Keratinocyte (primary cell): ENCODE measurements around the gene GPC5. TPM values are rescaled to one million over a fixed set of nuclear protein-coding genes. Genes with fewer than 3 reads are reported as not detected.

Experiments used
- DNase-seq: peaks from one replicate; pipeline ENCODE4 v3.0.0-alpha.2; 2011; ENCODE audit warnings: low read depth, missing footprints, low spot score
- FAIRE-seq: peaks from 2 replicates; lab custom pipeline; 2011; peaks lifted over from hg19 to GRCh38; lab: Jason Lieb, UNC
- H2AFZ ChIP-seq: 2 replicates; pipeline ENCODE4 v1.6.0; 2012; ENCODE audit warnings: low read length, control low read depth, inconsistent platforms; ENCODE audit not compliant: control insufficient read depth
- H3K27ac ChIP-seq: 2 replicates; pipeline ENCODE4 v1.5.1; 2011; ENCODE audit warnings: low read length; ENCODE audit not compliant: control insufficient read depth, insufficient read depth
- H3K27me3 ChIP-seq: 3 replicates; pipeline ENCODE4 v1.6.0; 2011; ENCODE audit warnings: low read length; ENCODE audit not compliant: control insufficient read depth, insufficient read depth; ENCODE audit errors: extremely low read depth
- H3K36me3 ChIP-seq, 2 experiments: 2 replicates in 1 of 2; 3 replicates in 1 of 2; pipeline ENCODE4 v1.5.1; 2011; ENCODE audit warnings: low read length in 2 of 2, mild to moderate bottlenecking in 1 of 2; ENCODE audit not compliant: control insufficient read depth in 2 of 2, insufficient read depth in 2 of 2; ENCODE audit errors: extremely low read depth in 1 of 2
- H3K4me1 ChIP-seq: 3 replicates; pipeline ENCODE4 v1.5.1; 2011; ENCODE audit warnings: low read length; ENCODE audit not compliant: control insufficient read depth, insufficient read depth; ENCODE audit errors: extremely low read depth
- H3K4me2 ChIP-seq: 3 replicates; pipeline ENCODE4 v1.6.0; 2011; ENCODE audit warnings: low read depth, low read length; ENCODE audit not compliant: control insufficient read depth, insufficient read depth; ENCODE audit errors: extremely low read depth
- H3K4me3 ChIP-seq, 3 experiments: fragments of 200-600 bp in 1 of 3; sonication (generic) in 1 of 3; 2 replicates in 2 of 3; 3 replicates in 1 of 3; pipeline ENCODE4 v1.5.1; 2011 to 2016; ENCODE audit warnings: low read length in 3 of 3, mild to moderate bottlenecking in 3 of 3, control low read depth in 2 of 3, inconsistent platforms in 1 of 3, low read depth in 1 of 3, mixed read lengths in 1 of 3, mixed run types in 1 of 3, moderate library complexity in 1 of 3; ENCODE audit not compliant: control insufficient read depth in 2 of 3, insufficient read depth in 2 of 3; ENCODE audit errors: extremely low read depth in 1 of 3
- H3K79me2 ChIP-seq: 2 replicates; pipeline ENCODE4 v1.6.0; 2012; ENCODE audit warnings: low read length; ENCODE audit not compliant: control insufficient read depth, insufficient read depth
- H3K9ac ChIP-seq: 3 replicates; pipeline ENCODE4 v1.6.0; 2011; ENCODE audit warnings: low read length; ENCODE audit not compliant: control insufficient read depth, insufficient read depth; ENCODE audit errors: extremely low read depth
- H3K9me1 ChIP-seq: 3 replicates; pipeline ENCODE4 v1.6.0; 2011; ENCODE audit warnings: low read length; ENCODE audit not compliant: control insufficient read depth, insufficient read depth; ENCODE audit errors: extremely low read depth
- H3K9me3 ChIP-seq: 2 replicates; pipeline ENCODE4 v1.5.1; 2012; ENCODE audit warnings: low read depth, low read length; ENCODE audit not compliant: control insufficient read depth
- H4K20me1 ChIP-seq: 3 replicates; pipeline ENCODE4 v1.6.0; 2011; ENCODE audit warnings: low read length; ENCODE audit not compliant: control insufficient read depth, insufficient read depth; ENCODE audit errors: extremely low read depth
- EZH2 ChIP-seq: IDR thresholded peaks from one replicate; pipeline ENCODE4 v1.6.1; 2012; ENCODE audit warnings: inconsistent platforms, mild to moderate bottlenecking, low read length, moderate library complexity
- dilution Hi-C: fragments of 300-500 bp; cut with MboI; formaldehyde crosslinking; loops from one replicate; pipeline ENCODE4 v1.7.0; 2020; ENCODE audit warnings: low sequenced_read_pairs; ENCODE audit not compliant: extremely low pct_ligation_motif_present
- polyA plus RNA-seq, 5 experiments: library from polyadenylated mRNA; depleted of rRNA in 3 of 5; stranded (reverse) in 3 of 5; stranded (forward) in 1 of 5; unstranded in 1 of 5; fragments of >200 nt; gene quantifications; 1 replicate in 1 of 5; 2 replicates in 3 of 5; 3 replicates in 1 of 5; pipeline versions ENCODE4 v1.2.1 to v1.2.3, GENCODE V29; 2011 to 2012; ENCODE audit warnings: missing spikeins in 2 of 5, low read depth in 1 of 5, low replicate concordance in 1 of 5
- TF ChIP-seq, protein P1 (sequence below), 3 experiments: IDR thresholded peaks in 1 of 3; conservative IDR thresholded peaks in 1 of 3; optimal IDR thresholded peaks in 1 of 3; 2 replicates in 2 of 3; 3 replicates in 1 of 3; pipeline versions ENCODE3 to v1.5.1; 2011; ENCODE audit warnings: low read length in 3 of 3, mild to moderate bottlenecking in 3 of 3, moderate library complexity in 2 of 3, control low read depth in 1 of 3, inconsistent platforms in 1 of 3; ENCODE audit not compliant: insufficient read depth in 2 of 3; ENCODE audit errors: extremely low read depth in 1 of 3

Gene GPC5
- polyA plus RNA-seq, 1 donor (not counting 4 experiments of a cell fraction or from before 2014, with no cell fraction given): 0.10 TPM

DNA sequence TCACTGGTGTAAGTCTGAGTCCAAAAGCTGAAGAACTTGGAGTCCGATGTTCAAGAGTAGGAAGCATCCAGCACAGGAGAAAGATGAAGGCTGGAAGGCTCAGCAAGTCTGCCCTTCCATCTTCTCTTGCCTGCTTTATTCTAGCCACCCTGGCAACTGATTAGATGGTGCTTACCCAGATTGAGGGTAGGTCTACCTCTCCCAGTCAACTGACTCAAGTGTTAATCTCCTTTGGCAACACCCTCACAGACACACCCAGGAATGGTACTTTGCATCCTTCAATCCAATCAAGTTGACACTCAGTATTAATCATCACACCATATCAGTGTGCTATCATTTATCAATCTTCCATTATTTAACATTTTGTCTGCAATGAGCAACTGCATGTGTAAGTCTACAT is 223.5 kb downstream of the GPC5 start:
- Histone ChIP-seq H3K36me3 (no peaks in the 10 kb centered on the region), H4K20me1 (no peaks in the 10 kb centered on the region), H3K27ac (no peak overlapping the region), H2AFZ (no peak overlapping the region), H3K9ac (no peak overlapping the region), H3K9me3 (no peaks in the 10 kb centered on the region), H3K4me1 (no peaks in the 10 kb centered on the region), H3K4me2 (no peak overlapping the region), H3K9me1 (no peaks in the 10 kb centered on the region), H3K4me3 (no peak overlapping the region), H3K27me3 (no peaks in the 10 kb centered on the region), H3K79me2 (no peaks in the 10 kb centered on the region)
- DNase-seq (no peak), FAIRE-seq (no peak)
- TF ChIP-seq, protein P1, sequence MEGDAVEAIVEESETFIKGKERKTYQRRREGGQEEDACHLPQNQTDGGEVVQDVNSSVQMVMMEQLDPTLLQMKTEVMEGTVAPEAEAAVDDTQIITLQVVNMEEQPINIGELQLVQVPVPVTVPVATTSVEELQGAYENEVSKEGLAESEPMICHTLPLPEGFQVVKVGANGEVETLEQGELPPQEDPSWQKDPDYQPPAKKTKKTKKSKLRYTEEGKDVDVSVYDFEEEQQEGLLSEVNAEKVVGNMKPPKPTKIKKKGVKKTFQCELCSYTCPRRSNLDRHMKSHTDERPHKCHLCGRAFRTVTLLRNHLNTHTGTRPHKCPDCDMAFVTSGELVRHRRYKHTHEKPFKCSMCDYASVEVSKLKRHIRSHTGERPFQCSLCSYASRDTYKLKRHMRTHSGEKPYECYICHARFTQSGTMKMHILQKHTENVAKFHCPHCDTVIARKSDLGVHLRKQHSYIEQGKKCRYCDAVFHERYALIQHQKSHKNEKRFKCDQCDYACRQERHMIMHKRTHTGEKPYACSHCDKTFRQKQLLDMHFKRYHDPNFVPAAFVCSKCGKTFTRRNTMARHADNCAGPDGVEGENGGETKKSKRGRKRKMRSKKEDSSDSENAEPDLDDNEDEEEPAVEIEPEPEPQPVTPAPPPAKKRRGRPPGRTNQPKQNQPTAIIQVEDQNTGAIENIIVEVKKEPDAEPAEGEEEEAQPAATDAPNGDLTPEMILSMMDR (optimal IDR thresholded peaks at IDR 0.05 in 1 of 3, IDR thresholded peaks at IDR 0.05 in 1 of 3, conservative IDR thresholded peaks at IDR 0.05 in 1 of 3; ENCODE audit: extremely low read depth in 1 of 3, insufficient read depth in 2 of 3, low read length in 3 of 3): no peak
- TF ChIP-seq EZH2: no peak
- dilution Hi-C loops: no loop called here

DNA sequence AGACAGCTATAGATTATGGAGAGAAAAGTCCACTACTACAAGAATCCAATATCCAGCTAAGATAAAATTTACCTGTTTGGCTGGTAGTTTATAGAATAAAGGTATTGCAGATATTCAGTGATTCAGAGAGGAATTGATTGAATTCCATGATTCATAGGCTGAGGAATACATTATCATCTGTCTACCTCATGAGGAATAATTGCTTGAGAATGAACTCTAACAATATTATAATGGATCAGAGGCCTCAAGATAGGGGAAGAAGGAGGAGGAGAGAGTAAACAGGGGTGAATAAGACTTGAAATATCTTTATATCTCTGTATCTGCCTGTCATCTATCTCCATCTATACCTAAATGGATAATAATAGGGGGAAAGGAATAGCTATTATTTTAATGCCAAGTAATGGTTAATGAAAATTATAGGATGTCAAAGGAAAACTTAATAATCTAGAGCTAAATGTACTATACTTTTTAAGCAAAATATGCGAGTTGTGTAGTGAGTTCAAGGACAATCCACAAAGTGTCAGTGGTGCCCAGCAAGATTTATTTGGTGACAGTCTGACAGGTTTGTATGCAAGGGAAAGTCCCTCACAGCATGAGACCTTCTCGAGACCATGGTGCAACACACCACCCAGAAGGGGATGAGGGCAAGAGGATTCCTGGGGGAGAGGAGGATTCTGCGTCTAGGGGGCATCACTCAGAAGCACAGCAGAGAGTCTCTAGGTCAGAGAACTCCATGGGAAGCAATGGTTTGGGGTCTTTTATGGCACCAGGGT is 224.5 kb downstream of the GPC5 start:
- no peak for DNase-seq

More for the DNA sequence above, 224.5 kb downstream of the GPC5 start:
- dilution Hi-C loops: no loop called here
- Histone ChIP-seq H3K9ac (no peak overlapping the region), H3K4me3 (no peak overlapping the region), H3K4me1 (no peaks in the 10 kb centered on the region), H3K27me3 (no peaks in the 10 kb centered on the region), H3K27ac (no peak overlapping the region), H3K36me3 (no peaks in the 10 kb centered on the region), H3K9me3 (no peaks in the 10 kb centered on the region), H3K4me2 (no peak overlapping the region), H3K9me1 (no peaks in the 10 kb centered on the region), H2AFZ (no peak overlapping the region), H4K20me1 (no peaks in the 10 kb centered on the region), H3K79me2 (no peaks in the 10 kb centered on the region)
- TF ChIP-seq, protein P1 (optimal IDR thresholded peaks at IDR 0.05 in 1 of 3, IDR thresholded peaks at IDR 0.05 in 1 of 3, conservative IDR thresholded peaks at IDR 0.05 in 1 of 3; ENCODE audit: extremely low read depth in 1 of 3, insufficient read depth in 2 of 3, low read length in 3 of 3): no peak
- no peak for TF ChIP-seq EZH2
- FAIRE-seq: no peak
